ENCODE measurements around the gene KRT77.

Gene KRT77

GRCh38 chr12:52691076-52691840, 12.1 kb downstream of the KRT77 start:
- no peak for DNase-seq

GRCh38 chr12:52690351-52691075, 12.8 kb downstream of the KRT77 start:
- DNase-seq: no peak

GRCh38 chr12:52689936-52690335, 13.4 kb downstream of the KRT77 start:
- no peak for DNase-seq

GRCh38 chr12:52689239-52689638, 14.1 kb downstream of the KRT77 start:
- no peak for DNase-seq

- no peak for DNase-seq
Observed at GRCh38 chr12:52688481-52688880, 14.8 kb downstream of the KRT77 start.

- no peak for DNase-seq
Observed at GRCh38 chr12:52687497-52688385, 15.6 kb downstream of the KRT77 start.

DNA sequence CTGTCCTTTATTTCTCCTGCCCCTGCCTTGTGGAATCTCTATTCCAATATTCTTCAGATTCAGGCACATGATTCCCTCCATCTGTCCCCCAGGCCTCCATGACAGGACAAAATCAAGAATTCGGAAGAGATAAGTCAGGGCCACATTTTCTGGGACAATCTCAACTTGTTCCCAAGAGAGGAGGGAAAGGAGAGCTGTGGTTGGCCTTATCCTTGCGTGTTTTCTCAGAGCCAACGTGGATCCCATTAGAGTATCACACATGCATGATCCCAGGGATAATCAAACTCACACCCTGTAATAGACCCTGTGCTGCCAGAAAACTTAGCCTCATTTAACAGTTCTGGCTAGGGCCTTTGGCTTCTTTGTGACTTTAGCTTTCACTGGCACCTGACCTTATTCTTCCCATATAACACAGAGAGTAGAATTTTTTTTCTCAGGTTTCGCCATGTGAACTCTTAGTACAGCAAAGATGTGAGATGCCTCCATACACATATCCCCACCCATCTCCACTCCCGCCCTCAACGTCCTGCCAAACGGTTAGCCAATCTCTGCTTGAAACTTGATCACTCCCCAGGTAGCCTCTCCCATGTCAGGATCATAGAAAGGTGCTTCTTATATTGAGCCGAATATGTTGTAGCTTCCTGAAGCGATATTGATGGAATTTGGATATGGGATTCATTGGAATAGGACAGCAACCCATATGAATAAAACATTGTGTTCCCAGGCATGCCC, 16.4 kb downstream of the KRT77 start:
- DNase-seq: no peak

DNA sequence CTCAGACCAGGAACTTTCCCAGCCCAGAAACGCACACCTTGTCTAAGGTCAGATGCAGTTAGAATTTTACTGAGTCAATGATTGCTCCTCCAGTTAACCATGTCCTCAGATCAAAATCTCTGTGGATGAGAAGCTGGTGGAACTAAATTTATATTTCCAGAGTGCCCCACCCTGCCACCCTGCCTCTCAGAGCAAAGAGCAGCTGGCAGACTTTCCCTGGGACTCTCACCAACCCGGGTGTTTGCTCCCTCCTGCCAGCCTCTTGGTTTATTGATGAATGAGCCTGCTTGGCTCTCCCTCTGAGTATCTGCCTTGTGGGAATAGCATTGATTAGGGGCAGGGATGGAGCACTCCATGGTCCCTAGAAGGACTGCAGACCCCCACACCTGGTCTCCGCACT, 17.3 kb downstream of the KRT77 start:
- DNase-seq: no peak

DNA sequence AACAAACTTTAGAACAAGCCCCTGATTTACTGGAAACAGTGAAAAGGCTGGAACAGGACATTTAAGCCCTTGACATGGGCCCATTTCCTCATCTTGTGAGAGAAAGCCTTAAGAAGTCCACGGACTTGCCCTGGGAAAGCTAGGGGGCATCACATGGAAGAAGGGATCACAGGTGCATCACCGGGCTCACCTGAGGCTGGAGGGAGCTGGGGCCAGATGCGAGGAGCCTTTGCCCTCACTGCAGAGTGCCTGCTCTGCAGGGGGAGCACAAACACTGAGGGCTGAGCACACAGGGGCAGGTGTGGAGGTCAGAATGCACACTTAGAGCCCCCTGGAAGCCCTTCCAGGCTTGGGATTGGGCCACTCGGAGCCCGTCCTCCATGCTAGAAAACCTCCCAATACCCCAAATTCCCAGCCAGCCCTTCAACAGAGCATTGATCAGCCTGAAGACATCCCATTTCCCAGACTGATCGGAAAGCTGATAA, 17.9 kb downstream of the KRT77 start:
- no peak for DNase-seq

DNA sequence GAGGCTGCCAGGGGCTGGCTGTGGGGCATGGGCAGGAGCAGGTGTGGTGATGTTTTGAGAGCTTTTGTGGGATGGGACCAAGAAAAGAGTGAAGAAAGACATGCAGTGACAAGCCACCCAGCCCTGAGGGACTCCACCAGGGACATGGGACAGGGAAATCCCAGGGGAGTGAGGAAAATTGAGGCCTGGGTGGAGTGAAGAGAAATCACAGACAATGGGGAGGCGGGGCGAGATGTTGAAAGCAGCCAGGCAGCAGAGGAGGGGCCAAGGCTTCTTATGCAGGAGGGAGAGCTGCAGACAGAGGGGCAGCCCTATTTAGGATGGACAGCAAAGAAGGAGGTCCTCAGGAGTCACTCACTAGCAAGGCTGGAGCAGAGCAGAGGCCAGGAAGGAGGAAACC, 18.9 kb downstream of the KRT77 start:
- no peak for DNase-seq

DNA sequence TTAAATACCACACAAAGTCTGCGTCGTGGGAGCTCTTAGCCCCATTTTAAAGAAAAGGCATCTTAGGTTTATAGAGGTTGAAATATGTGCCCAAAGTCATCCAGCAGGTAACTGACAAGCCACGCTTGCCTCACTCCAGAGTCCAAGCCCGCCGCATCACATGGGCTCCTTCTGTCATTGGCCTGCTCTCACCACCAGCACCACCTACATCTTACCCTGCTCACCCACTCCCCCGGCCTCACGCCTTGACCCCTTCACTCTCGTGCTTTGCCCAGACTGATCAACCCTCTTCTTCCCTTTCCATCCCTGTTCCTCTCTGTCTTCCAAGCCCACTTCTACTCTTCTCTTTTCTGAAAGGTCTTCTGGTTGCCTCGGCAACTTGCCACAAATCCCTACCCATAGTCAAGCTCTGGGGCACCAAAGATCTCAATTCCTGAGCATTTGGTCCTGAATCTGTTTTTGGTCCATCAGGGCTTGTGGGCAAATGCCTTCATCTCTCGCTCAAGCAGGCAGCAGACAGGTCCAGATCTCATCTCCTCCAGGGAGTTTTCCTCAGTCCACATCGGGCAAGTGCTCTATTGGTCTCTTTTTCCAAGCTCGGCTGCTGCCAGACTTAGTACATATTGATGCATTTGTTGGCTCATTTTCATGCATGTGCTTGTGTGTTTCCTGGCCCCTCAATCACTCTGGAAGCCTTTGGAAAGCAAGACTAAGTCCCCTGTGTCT, 19.6 kb downstream of the KRT77 start:
- DNase-seq: no peak

- DNase-seq: no peak
Observed at GRCh38 chr12:52682938-52683574, 20.3 kb downstream of the KRT77 start.

GRCh38 chr12:52682381-52682660, 21.0 kb downstream of the KRT77 start:
- no peak for DNase-seq

DNA sequence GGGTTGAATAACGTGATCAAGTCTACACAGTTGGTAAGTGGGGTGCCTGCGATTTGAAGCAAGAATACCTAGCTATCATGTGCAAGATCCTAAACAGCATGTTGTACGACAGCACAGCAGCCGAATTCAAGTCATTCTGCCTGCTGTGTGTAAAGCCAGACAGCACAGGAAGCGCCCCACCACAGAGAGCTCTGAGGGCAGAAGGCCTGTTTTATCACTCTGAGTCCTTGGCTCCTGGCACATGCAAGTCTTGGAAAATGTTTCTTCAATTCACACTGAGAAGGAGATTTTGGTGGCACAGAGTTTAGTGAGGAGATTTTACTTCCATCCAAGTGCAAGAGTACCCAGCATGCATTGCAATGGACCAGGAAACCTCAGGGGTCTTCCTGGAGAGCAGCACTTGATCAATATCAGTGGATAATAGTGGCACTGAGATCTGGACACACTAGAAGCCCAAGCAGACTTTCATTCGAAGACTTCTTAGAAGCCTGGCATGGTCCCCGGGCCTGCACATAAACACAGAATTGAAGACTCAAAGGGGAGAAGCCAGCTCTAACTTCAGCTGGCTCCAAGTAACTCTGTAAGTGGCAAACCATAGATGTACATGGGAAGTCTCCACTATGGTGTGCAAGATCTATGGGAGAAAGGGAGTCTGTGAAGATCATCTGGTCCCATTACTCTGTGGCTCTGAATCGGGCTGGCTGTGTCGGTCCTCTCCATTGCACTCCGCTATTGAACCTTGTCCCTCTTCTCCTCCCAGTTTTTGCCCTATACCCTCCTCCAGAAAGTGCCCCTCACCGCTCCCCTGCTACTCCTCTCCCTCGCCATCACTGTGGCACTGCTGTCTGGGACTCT, 21.6 kb downstream of the KRT77 start:
- no peak for DNase-seq

DNA sequence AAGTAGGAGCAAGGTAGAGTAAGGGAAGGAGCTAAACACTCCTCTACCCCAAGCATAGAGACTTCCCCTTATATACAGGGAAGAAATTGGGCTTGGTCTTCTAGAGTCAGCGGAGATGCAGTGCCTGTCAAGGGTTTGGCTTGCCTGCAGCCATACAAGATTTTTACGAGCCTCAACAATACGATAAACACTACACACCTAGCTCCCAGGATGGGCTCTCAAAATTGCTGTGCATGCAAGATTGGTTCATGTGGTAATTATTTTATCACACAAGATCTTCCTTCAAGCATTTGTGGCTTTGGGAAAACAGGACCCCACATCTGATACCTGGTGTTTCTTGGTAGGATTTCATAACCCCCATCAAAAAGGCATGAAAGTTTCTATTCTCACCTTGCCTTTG, 23.0 kb downstream of the KRT77 start, which contains the start of gene KRT1:
Gene KRT1 (minus strand): TSS at position 45 of the 400 bp plus-strand sequence. CDS start 59 bp downstream, outside the sequence.
- no peak for DNase-seq

DNA sequence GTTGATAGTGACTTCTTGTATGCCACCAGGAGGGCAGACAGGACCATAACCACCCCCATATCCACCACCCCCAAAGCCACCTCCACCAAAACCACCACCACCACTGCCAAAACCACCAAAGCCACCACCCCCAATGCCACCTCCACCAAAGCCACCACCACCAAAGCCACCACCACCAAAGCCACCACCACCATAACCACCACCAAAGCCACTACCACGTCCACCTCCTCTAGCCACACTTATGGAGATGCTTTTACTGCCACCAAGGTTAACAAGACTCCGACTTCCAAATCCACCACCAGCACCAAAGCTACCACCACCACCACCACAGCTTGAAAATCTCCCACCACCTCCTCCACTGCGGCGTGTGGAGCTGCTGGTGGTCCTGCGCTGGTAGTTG, 23.4 kb downstream of the KRT77 start:
- DNase-seq: no peak

- DNase-seq: no peak
Observed at GRCh38 chr12:52677671-52678070, 25.7 kb downstream of the KRT77 start.

- DNase-seq: no peak
Observed at GRCh38 chr12:52677126-52677525, 26.2 kb downstream of the KRT77 start.

GRCh38 chr12:52676163-52676562, 27.2 kb downstream of the KRT77 start:
- no peak for DNase-seq

DNA sequence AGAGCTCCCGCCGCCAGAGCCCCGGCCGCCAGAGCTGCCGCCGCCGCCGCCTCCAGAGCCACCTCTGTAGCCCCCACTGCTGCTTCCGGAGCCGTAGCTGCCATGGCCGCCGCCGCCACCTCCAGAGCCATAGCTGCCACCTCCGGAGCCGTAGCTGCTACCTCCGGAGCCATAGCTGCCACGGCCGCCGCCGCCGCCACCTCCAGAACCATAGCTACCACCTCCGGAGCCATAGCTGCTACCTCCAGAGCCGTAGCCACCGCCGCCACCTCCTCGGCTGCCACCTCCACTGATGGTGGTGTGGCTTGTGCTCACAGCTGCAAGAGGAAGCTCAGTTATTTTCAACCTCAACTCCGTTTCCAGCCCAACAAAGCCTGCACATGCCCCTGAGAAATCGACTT, 28.0 kb downstream of the KRT77 start:
- DNase-seq: no peak

DNA sequence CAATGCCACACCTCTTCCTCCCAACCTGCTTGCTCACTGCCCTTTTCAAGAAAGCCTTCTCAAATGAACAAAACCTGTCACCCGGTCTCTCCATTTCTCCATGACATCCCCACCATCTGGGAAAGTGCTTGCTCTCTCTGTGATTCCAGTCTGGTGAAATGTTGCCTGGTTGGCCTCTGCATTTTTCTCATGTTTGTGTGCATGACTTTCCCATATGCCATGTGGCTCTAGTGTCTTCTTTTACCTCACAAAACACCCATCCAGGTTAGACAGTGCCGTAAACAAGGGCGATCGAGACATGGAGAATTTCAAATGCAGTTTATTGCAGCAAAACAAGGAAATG, 28.9 kb downstream of the KRT77 start:
- no peak for DNase-seq
